ENCODE data around the gene TMEM88. TPM values are rescaled to one million over a fixed set of nuclear protein-coding genes. Genes with fewer than 3 reads are reported as not detected.

TMEM88 gene
- total and polyA plus RNA-seq, 2 of the 13 experiments (the other 11 are each of a cell fraction or from before 2014, with no cell fraction given) = 0.31 to 0.66 TPM

DNA sequence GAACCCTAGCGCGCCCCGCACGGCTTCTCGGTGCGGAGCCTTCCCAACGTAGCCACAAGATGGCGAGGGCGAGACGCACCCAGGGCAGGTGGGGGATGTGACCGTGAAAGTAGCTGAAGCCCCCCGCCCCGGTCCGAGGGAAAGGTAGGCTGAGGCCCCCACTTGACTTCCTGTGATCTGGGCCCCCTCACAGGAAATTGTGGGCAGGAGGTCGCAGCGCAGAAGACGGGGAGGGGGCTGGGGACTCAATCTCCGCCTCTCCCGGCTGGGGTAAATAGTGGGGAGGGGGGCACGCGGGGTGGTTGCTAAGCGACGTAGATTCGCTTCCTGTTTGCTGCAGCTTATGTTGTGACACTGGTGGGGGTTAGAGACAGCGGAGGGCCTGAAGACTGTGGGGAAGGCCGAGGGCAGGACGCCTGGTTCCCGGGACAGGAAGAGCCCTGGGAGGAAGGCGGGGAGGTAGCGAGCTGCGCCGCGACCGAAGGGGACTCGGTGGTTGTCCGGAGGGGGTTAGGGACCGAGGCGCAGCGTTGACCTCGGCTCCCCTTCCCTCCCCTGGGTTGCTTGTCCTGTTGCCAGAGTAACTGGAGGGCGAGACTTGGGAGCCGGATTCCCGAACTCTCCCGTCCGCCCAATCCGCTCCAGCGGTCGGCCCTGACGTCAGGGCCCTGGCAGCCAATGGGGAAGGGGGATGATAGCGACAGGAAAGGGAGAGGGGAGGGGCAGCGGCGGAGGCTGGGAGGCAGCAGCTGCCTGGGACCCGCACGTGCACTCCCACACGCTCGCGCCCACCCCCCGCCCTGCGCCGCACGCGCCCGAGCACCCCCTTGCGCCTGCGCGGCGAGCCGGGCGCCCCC is 19.7 kb upstream of the TMEM88 start (continued):
- TF ChIP-seq MZF1 (CRISPR knock-in tag; IDR thresholded peaks at IDR 0.05; ENCODE audit: borderline replicate concordance) = no peak
- no peak for TF ChIP-seq ZNF280D (CRISPR knock-in tag; IDR thresholded peaks at IDR 0.05)
- no peak for TF ChIP-seq ZNF142 (CRISPR knock-in tag; IDR thresholded peaks at IDR 0.05)
- peak; percentile 62 for TF ChIP-seq STAG1 (CRISPR knock-in tag; IDR thresholded peaks at IDR 0.05)
- TF ChIP-seq, protein P1, sequence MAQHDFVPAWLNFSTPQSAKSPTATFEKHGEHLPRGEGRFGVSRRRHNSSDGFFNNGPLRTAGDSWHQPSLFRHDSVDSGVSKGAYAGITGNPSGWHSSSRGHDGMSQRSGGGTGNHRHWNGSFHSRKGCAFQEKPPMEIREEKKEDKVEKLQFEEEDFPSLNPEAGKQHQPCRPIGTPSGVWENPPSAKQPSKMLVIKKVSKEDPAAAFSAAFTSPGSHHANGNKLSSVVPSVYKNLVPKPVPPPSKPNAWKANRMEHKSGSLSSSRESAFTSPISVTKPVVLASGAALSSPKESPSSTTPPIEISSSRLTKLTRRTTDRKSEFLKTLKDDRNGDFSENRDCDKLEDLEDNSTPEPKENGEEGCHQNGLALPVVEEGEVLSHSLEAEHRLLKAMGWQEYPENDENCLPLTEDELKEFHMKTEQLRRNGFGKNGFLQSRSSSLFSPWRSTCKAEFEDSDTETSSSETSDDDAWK (CRISPR knock-in tag; IDR thresholded peaks at IDR 0.05) = no peak
- TF ChIP-seq HMGXB3 (CRISPR knock-in tag; IDR thresholded peaks at IDR 0.05; ENCODE audit: borderline replicate concordance) = peak; percentile 83; the same call in 1 of the 2 replicates
- TF ChIP-seq POLR2AphosphoS2 (IDR thresholded peaks at IDR 0.05; ENCODE audit: low read depth, low read length) = no peak
- TF ChIP-seq SIX1 (CRISPR knock-in tag; IDR thresholded peaks at IDR 0.05; ENCODE audit: borderline replicate concordance) = no peak
- no peak; the same call in 1 of the 2 replicates for TF ChIP-seq ZNF747 (CRISPR knock-in tag; IDR thresholded peaks at IDR 0.05; ENCODE audit: borderline replicate concordance)
- TF ChIP-seq CBX5 (CRISPR knock-in tag; IDR thresholded peaks at IDR 0.05; ENCODE audit: borderline replicate concordance) = no peak

Measured in HepG2 (cell line).